RWPE2 (cell line): ENCODE measurements around the gene CDK17.
"Not testable (repeated sequence)": the region's sequence is repeated elsewhere in the genome, so short reads cannot be mapped to it uniquely, and the experiment has no call there.

ENCODE experiments used
- ATAC-seq: fragments of 200-7000 bp; cut with Tn5 transposase; 3 replicates; pipeline ENCODE4 v1.9.1; 2021; ENCODE audit warnings: low read depth
- DNase-seq: peaks from one replicate; pipeline ENCODE4 v3.0.0-alpha.2; 2020; ENCODE audit warnings: low spot score
- H3K27ac ChIP-seq: fragments of 450-650 bp; 2 replicates; pipeline ENCODE4 v1.5.1; 2017; ENCODE audit warnings: mild to moderate bottlenecking; ENCODE audit not compliant: poor library complexity, severe bottlenecking
- H3K27me3 ChIP-seq: fragments of 250-450 bp; sonication (Bioruptor Pico); 2 replicates; pipeline ENCODE4 v1.5.1; 2021; ENCODE audit warnings: mild to moderate bottlenecking, moderate library complexity; ENCODE audit not compliant: insufficient read depth, poor library complexity, severe bottlenecking
- H3K36me3 ChIP-seq: fragments of 250-450 bp; sonication (Bioruptor Pico); 2 replicates; pipeline ENCODE4 v1.5.1; 2020; ENCODE audit warnings: low read depth, mild to moderate bottlenecking, moderate library complexity
- H3K4me1 ChIP-seq: fragments of 250-450 bp; sonication (Bioruptor Pico); 2 replicates; pipeline ENCODE4 v1.5.1; 2021; ENCODE audit warnings: mild to moderate bottlenecking, moderate library complexity; ENCODE audit not compliant: insufficient read depth, poor library complexity, severe bottlenecking
- H3K4me3 ChIP-seq: fragments of 250-450 bp; sonication (Bioruptor Pico); 2 replicates; pipeline ENCODE4 v1.5.1; 2021; ENCODE audit warnings: mild to moderate bottlenecking, moderate library complexity; ENCODE audit not compliant: severe bottlenecking
- H3K9me3 ChIP-seq: fragments of 250-450 bp; sonication (Bioruptor Pico); 2 replicates; pipeline ENCODE4 v1.5.1; 2021; ENCODE audit warnings: mild to moderate bottlenecking, moderate library complexity; ENCODE audit not compliant: severe bottlenecking
- CTCF ChIP-seq: fragments of 450-650 bp; IDR thresholded peaks from one replicate; pipeline ENCODE4 v1.5.1; 2017; ENCODE audit warnings: mild to moderate bottlenecking, moderate library complexity; ENCODE audit not compliant: poor library complexity, severe bottlenecking

Gene CDK17

DNA sequence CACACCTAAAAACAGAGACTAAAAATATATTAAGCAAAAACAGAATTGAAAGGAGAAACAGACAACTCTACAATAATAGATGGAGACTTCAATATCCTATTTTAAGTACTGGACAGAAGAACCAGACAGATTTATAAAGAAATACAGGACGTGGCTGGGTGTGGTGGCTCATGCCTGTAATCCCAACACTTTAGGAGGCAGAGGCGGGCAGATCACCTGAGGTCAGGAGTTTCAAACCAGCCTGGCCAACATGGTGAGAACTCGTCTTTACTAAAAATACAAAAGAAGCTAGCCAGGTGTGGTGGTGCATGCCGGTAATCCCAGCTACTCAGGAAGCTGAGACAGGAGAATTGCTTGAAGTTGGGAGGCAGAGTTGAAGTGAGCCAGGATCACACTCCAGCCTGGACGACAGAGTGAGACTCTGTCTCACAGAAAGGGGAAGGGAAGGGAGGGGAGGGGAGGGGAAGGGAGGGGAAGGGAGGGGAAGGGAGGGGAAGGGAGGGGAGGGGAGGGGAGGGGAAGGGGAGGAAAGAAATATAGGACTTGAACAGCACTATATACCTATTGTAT, 53.0 kb downstream of the CDK17 start:
- ATAC-seq (no peak), DNase-seq (no peak)
- H3K9me3 ChIP-seq: peaks cover 14% of the 10 kb centered on the region
- no peaks in the 10 kb centered on the region for H3K27me3 ChIP-seq
- no peak for TF ChIP-seq CTCF
- H3K36me3 ChIP-seq: peaks cover 34% of the 10 kb centered on the region
- H3K4me1 ChIP-seq: no peaks in the 10 kb centered on the region
- H3K27ac ChIP-seq: no peak overlapping the region
- H3K4me3 ChIP-seq: no peak overlapping the region

DNA sequence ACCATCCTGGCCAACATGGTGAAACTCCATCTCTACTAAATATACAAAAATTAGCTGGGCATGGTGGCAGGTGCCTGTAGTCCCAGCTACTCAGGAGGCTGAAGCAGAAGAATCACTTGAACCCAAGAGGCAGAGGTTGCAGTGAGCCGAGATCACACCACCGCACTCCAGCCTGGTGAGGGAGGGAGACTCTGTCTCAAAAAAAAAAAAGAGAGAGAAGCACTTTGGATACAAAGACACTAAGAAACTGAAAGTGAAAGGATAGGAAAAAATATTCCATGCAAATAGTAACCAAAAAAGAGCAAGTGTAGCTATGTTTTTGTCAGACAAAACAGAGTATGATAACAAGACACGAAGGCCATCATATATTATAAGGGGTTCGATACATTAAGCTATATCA, 53.5 kb downstream of the CDK17 start:
- DNase-seq, ATAC-seq, H3K4me1 ChIP-seq, H3K4me3 ChIP-seq, H3K27me3 ChIP-seq, H3K27ac ChIP-seq: not testable (repeated sequence)
- Histone ChIP-seq H3K36me3 (peaks cover 34% of the 10 kb centered on the region), H3K9me3 (peaks cover 14% of the 10 kb centered on the region)

GRCh38 chr12:96344124-96344695, 56.0 kb downstream of the CDK17 start:
- DNase-seq (no peak), ATAC-seq (no peak)
- no peaks in the 10 kb centered on the region for H3K27me3 ChIP-seq
- H3K4me1 ChIP-seq: no peaks in the 10 kb centered on the region
- no peak overlapping the region for H3K27ac ChIP-seq
- peaks cover 14% of the 10 kb centered on the region for H3K9me3 ChIP-seq
- peaks cover 34% of the 10 kb centered on the region for H3K36me3 ChIP-seq
- TF ChIP-seq CTCF: no peak
- no peak overlapping the region for H3K4me3 ChIP-seq

DNA sequence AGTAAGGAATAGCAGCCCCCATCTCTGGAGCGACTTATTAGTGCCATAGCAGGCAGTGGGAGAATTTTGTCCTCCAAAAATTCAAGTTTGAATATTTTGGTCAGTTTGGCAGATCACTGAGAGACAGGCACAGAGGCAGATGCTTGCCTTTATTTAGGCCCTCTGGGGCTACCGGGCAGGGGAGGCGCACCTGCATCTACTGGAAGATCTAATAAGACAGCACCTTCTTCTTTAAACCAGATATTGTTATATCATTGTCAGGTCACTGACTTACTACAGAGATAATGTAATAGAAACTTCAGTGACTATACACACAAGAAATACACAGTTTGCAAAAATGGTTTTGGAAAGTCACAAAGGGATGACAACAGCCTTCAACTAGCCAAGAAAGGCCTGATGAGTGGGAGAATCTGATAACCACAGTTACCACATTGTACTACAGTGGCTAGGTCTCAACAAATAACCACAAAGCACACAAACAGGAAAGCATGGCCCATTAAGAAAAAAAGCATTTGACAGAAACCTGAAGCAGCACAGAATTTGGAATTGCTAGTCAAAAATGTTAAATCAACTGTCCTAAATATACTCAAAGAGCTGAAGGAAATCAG, 56.8 kb downstream of the CDK17 start:
- H3K9me3 ChIP-seq: peaks cover 14% of the 10 kb centered on the region
- no peak for TF ChIP-seq CTCF
- no peaks in the 10 kb centered on the region for H3K4me1 ChIP-seq
- H3K4me3 ChIP-seq: no peak overlapping the region
- ATAC-seq: no peak
- no peak overlapping the region for H3K27ac ChIP-seq
- no peaks in the 10 kb centered on the region for H3K27me3 ChIP-seq
- DNase-seq: no peak
- peaks cover 39% of the 10 kb centered on the region for H3K36me3 ChIP-seq

DNA sequence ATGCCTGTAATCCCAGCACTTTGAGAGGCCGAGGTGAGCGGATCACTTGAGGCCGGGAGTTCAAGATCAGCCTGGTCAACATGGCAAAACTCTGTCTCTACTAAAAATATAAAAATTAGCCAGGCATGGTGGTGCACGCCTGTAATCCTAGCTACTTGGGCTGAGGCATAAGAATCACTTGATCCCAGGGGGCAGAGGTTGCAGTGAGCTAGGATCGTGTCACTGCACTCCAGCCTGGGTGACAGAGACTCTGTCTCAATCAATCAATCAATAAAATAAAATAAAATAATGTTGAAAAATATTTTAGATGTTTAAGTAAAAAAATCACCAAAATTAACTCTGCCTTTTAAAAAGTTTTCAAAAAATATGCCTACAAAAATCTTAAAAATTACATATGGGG, 60.6 kb downstream of the CDK17 start:
- peaks cover 10% of the 10 kb centered on the region for H3K4me1 ChIP-seq
- H3K9me3 ChIP-seq: peaks cover 14% of the 10 kb centered on the region
- not testable (repeated sequence) for H3K27me3 ChIP-seq, H3K4me3 ChIP-seq, H3K27ac ChIP-seq, ATAC-seq, DNase-seq
- H3K36me3 ChIP-seq: peaks cover 22% of the 10 kb centered on the region
